H1 (cell line): ENCODE results near the gene CTNNA3. TPM values are rescaled to one million over a fixed set of nuclear protein-coding genes. Genes with fewer than 3 reads are reported as not detected.

Experiments used
- CTCF ChIA-PET: fragments of 300-600 bp; sonication (Branson Sonifier 250); formaldehyde crosslinking; loops from one replicate; lab custom pipeline; 2021; ENCODE audit not compliant: partially characterized antibody; lab: Charles Lee
- POLR2A ChIA-PET: fragments of 300-600 bp; sonication (Branson Sonifier 250); formaldehyde crosslinking; loops from one replicate; lab custom pipeline; 2021; ENCODE audit warnings: inconsistent platforms; ENCODE audit not compliant: partially characterized antibody; lab: Charles Lee
- DNase-seq, 2 experiments: peaks; one replicate each; pipeline versions ENCODE4 v3.0.0 to v3.0.0-alpha.2; 2010 to 2022; ENCODE audit warnings: low spot score in 2 of 2, low read depth in 1 of 2, mixed read lengths in 1 of 2
- FAIRE-seq: peaks from 2 replicates; lab custom pipeline; 2011; peaks lifted over from hg19 to GRCh38; lab: Jason Lieb, UNC
- H2AFZ ChIP-seq: 2 replicates; pipeline ENCODE4 v1.8.1; 2012; ENCODE audit warnings: low read length, inconsistent platforms
- H2AK5ac ChIP-seq: 2 replicates; pipeline ENCODE4 v1.6.1; 2013; ENCODE audit warnings: low read depth, low read length
- H2BK120ac ChIP-seq: replicated peaks from 2 replicates; pipeline ENCODE3; 2013; ENCODE audit warnings: low read depth, low read length, inconsistent platforms
- H2BK12ac ChIP-seq: 2 replicates; pipeline ENCODE4 v1.6.1; 2013; ENCODE audit warnings: low read depth, low read length
- H2BK15ac ChIP-seq: 2 replicates; pipeline ENCODE4 v1.6.1; 2013; ENCODE audit warnings: low read length
- H2BK20ac ChIP-seq: 2 replicates; pipeline ENCODE4 v1.6.1; 2013; ENCODE audit warnings: low read length
- H2BK5ac ChIP-seq: 2 replicates; pipeline ENCODE4 v1.6.1; 2013; ENCODE audit warnings: low read depth, low read length
- H3K14ac ChIP-seq: 2 replicates; pipeline ENCODE4 v1.6.1; 2013; ENCODE audit warnings: inconsistent platforms; ENCODE audit not compliant: insufficient read length
- H3K18ac ChIP-seq: 2 replicates; pipeline ENCODE4 v1.6.1; 2013; ENCODE audit warnings: low read length; ENCODE audit errors: extremely low read depth
- H3K23ac ChIP-seq: 2 replicates; pipeline ENCODE4 v1.6.1; 2013; ENCODE audit warnings: inconsistent platforms; ENCODE audit not compliant: insufficient read length
- H3K23me2 ChIP-seq: 2 replicates; pipeline ENCODE4 v1.6.1; 2013; ENCODE audit warnings: low read depth, low read length
- H3K27ac ChIP-seq: 2 replicates; pipeline ENCODE4 v1.6.1; 2011; ENCODE audit warnings: low read depth, low read length, inconsistent platforms
- H3K27me3 ChIP-seq, 4 experiments: replicated peaks in 1 of 4; 1 replicate in 1 of 4; 2 replicates in 3 of 4; pipeline versions ENCODE4 v1.6.1 to v1.8.1; 2011 to 2013; ENCODE audit warnings: low read length in 3 of 4, mild to moderate bottlenecking in 3 of 4, inconsistent platforms in 2 of 4, mixed read lengths in 2 of 4, moderate library complexity in 1 of 4; ENCODE audit not compliant: control insufficient read depth in 3 of 4, insufficient read depth in 3 of 4; ENCODE audit errors: extremely low read depth in 1 of 4
- H3K36me3 ChIP-seq, 4 experiments: 2 replicates each; pipeline versions ENCODE4 v1.6.1 to v1.8.1; 2011 to 2013; ENCODE audit warnings: mild to moderate bottlenecking in 4 of 4, low read length in 3 of 4, moderate library complexity in 2 of 4, control low read depth in 1 of 4, inconsistent platforms in 1 of 4; ENCODE audit not compliant: insufficient read depth in 4 of 4, control insufficient read depth in 2 of 4
- H3K4ac ChIP-seq: replicated peaks from 2 replicates; pipeline ENCODE3; 2013; ENCODE audit warnings: low read length, low read depth, mixed read lengths, inconsistent platforms; ENCODE audit not compliant: insufficient read length
- H3K4me1 ChIP-seq, 4 experiments: replicated peaks in 1 of 4; 1 replicate in 1 of 4; 2 replicates in 3 of 4; pipeline versions ENCODE4 v1.6.1 to v1.8.1; 2011 to 2013; ENCODE audit warnings: low read length in 3 of 4, inconsistent platforms in 2 of 4, mixed read lengths in 1 of 4; ENCODE audit not compliant: insufficient read depth in 4 of 4, control insufficient read depth in 3 of 4
- H3K4me2 ChIP-seq, 2 experiments: 2 replicates each; pipeline versions ENCODE4 v1.6.1 to v1.8.1; 2011 to 2013; ENCODE audit warnings: low read depth in 2 of 2, low read length in 2 of 2, control low read depth in 1 of 2, inconsistent platforms in 1 of 2, mild to moderate bottlenecking in 1 of 2; ENCODE audit not compliant: insufficient read depth in 1 of 2
- H3K4me3 ChIP-seq, 4 experiments: fragments of 200-600, 300-600 bp in 1 of 4; sonication (generic), shearing (Covaris generic), sonication (Bioruptor Twin) in 1 of 4; 2 replicates each; pipeline versions ENCODE4 v1.5.1 to v1.8.1; 2011 to 2016; ENCODE audit warnings: low read length in 4 of 4, low read depth in 3 of 4, control low read depth in 2 of 4, inconsistent platforms in 2 of 4, mild to moderate bottlenecking in 2 of 4, mixed read lengths in 1 of 4, moderate library complexity in 1 of 4; ENCODE audit not compliant: insufficient read depth in 2 of 4; ENCODE audit errors: extremely low read depth in 1 of 4
- H3K56ac ChIP-seq: replicated peaks from 2 replicates; pipeline ENCODE3; 2013; ENCODE audit warnings: low read depth, mild to moderate bottlenecking, mixed read lengths, low read length, inconsistent platforms; ENCODE audit not compliant: insufficient read length
- H3K79me1 ChIP-seq: 2 replicates; pipeline ENCODE4 v1.6.1; 2013; ENCODE audit warnings: low read depth, low read length, control low read depth
- H3K79me2 ChIP-seq, 2 experiments: 2 replicates each; pipeline versions ENCODE4 v1.6.1 to v1.8.1; 2012 to 2013; ENCODE audit warnings: low read length in 2 of 2, mild to moderate bottlenecking in 2 of 2, inconsistent platforms in 1 of 2; ENCODE audit not compliant: insufficient read depth in 2 of 2, control insufficient read depth in 1 of 2
- H3K9ac ChIP-seq, 4 experiments: replicated peaks in 1 of 4; 1 replicate in 1 of 4; 2 replicates in 3 of 4; pipeline versions ENCODE4 v1.6.1 to v1.8.1; 2011 to 2013; ENCODE audit warnings: low read depth in 3 of 4, low read length in 3 of 4, control low read depth in 2 of 4, mild to moderate bottlenecking in 2 of 4, moderate library complexity in 2 of 4, inconsistent platforms in 1 of 4; ENCODE audit errors: extremely low read depth in 1 of 4
- H3K9me3 ChIP-seq, 2 experiments: 2 replicates each; pipeline versions ENCODE4 v1.6.1 to v1.8.1; 2012 to 2013; ENCODE audit warnings: mild to moderate bottlenecking in 2 of 2, moderate library complexity in 2 of 2, control low read depth in 1 of 2, inconsistent platforms in 1 of 2, low read depth in 1 of 2, low read length in 1 of 2, mixed read lengths in 1 of 2; ENCODE audit not compliant: insufficient read depth in 2 of 2
- H4K20me1 ChIP-seq, 2 experiments: replicated peaks in 1 of 2; 2 replicates each; pipeline versions ENCODE3 to v1.8.1; 2011 to 2013; ENCODE audit warnings: inconsistent platforms in 2 of 2, low read length in 2 of 2, mild to moderate bottlenecking in 1 of 2; ENCODE audit not compliant: insufficient read depth in 2 of 2, control insufficient read depth in 1 of 2
- H4K5ac ChIP-seq: 2 replicates; pipeline ENCODE4 v1.6.1; 2013; ENCODE audit warnings: low read length, low read depth, mixed read lengths, inconsistent platforms; ENCODE audit not compliant: insufficient read length
- H4K8ac ChIP-seq: 2 replicates; pipeline ENCODE4 v1.8.0; 2013; ENCODE audit warnings: mild to moderate bottlenecking, moderate library complexity, low read length, inconsistent platforms; ENCODE audit not compliant: insufficient read depth; ENCODE audit errors: extremely low read depth
- H4K91ac ChIP-seq: replicated peaks from 2 replicates; pipeline ENCODE3; 2013; ENCODE audit warnings: low read length, mixed read lengths, inconsistent platforms; ENCODE audit not compliant: insufficient read length
- CEBPB ChIP-seq: IDR thresholded peaks from 2 replicates; pipeline ENCODE4 v1.6.1; 2012; ENCODE audit warnings: low read depth, low read length
- KDM4A ChIP-seq: IDR thresholded peaks from one replicate; pipeline ENCODE4 v1.7.1; 2012; ENCODE audit warnings: low read depth, mild to moderate bottlenecking, moderate library complexity, low read length, inconsistent platforms; ENCODE audit not compliant: severe bottlenecking
- RXRA ChIP-seq: IDR thresholded peaks from 2 replicates; pipeline ENCODE4 v1.6.1; 2011; ENCODE audit warnings: low read depth, mild to moderate bottlenecking, low read length, moderate library complexity; ENCODE audit not compliant: insufficient read depth
- SIN3A ChIP-seq, 2 experiments: IDR thresholded peaks in 1 of 2; conservative IDR thresholded peaks in 1 of 2; 2 replicates each; pipeline ENCODE4 v1.6.1; 2011 to 2012; ENCODE audit warnings: low read length in 2 of 2, improper control_type of control experiment in 1 of 2, low read depth in 1 of 2, mild to moderate bottlenecking in 1 of 2
- TAF1 ChIP-seq: IDR thresholded peaks from 2 replicates; pipeline ENCODE4 v1.6.1; 2011; ENCODE audit warnings: mild to moderate bottlenecking, low read depth, low read length
- WGBS, 2 experiments: shearing (Covaris generic) in 1 of 2; methylation state at CpG; one replicate each; pipeline versions ENCODE4 v1.1.6 to v1.1.7; 2013 to 2015; ENCODE audit warnings: low lambda C conversion rate in 2 of 2, mixed read lengths in 2 of 2, inconsistent platforms in 1 of 2, low coverage in 1 of 2, missing lambda C conversion rate in 1 of 2; ENCODE audit not compliant: insufficient replicate concordance in 2 of 2, insufficient coverage in 1 of 2, insufficient read length in 1 of 2; ENCODE audit errors: extremely low coverage in 1 of 2, missing lambda C conversion rate in 1 of 2; 5-methylcytosine and 5-hydroxymethylcytosine counted together
- polyA plus RNA-seq, 7 experiments: library from polyadenylated mRNA; depleted of rRNA in 3 of 7; stranded (reverse) in 5 of 7; unstranded in 2 of 7; fragments of >200 nt in 5 of 7; fragments of 200-250 nt in 2 of 7; gene quantifications; 1 replicate in 5 of 7; 2 replicates in 1 of 7; 4 replicates in 1 of 7; pipeline versions ENCODE4 v1.2.1 to v1.2.3, GENCODE V29; 2011 to 2013; ENCODE audit warnings: missing spikeins in 2 of 7, mixed read lengths in 2 of 7
- total RNA-seq: library from RNA; stranded (reverse); fragmentation: NEBNext Ultra II Directional; extraction: Animal tissue kit (Norgen Biotek cat#: 25700); gene quantifications from 2 replicates; pipeline ENCODE4 v1.2.1, GENCODE V29; 2021

The CTNNA3 gene
- total and polyA plus RNA-seq, 2 of the 8 experiments (the other 6 are each of a cell fraction or from before 2014, with no cell fraction given) = 1.3 to 1.5 TPM

DNA sequence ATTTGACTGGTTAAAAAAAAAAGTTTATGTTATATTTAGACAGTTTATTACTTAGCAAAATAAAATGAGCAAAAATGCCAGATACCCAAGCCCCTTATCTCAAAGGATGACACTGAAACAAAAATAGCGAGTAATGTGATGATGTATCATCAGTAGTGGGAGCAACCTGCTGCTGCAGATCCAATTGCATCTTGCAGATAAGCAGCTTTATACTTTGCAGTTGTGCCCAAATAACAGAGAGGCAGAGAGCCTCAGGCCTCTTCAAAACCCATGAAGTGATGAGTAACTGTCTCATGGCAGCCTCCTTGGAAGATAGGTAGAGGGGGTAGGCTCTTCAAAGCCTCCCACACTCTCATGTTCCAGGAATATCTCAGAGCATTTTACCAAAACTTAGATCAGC is 1238.4 kb downstream of the CTNNA3 start:
- Histone ChIP-seq H3K14ac (no peak overlapping the region), H3K18ac (no peak overlapping the region), H3K4ac (no peak overlapping the region), H2BK20ac (no peak overlapping the region), H4K8ac (no peak overlapping the region), H3K4me3 (no peak overlapping the region), H3K36me3 (no peaks in the 10 kb centered on the region), H2BK12ac (no peak overlapping the region), H3K27me3 (no peaks in the 10 kb centered on the region), H3K23me2 (no peaks in the 10 kb centered on the region), H2BK120ac (no peak overlapping the region), H3K9ac (no peak overlapping the region), H3K4me1 (no peaks in the 10 kb centered on the region), H2AFZ (no peak overlapping the region), H2BK15ac (no peak overlapping the region), H2BK5ac (no peak overlapping the region), H3K56ac (no peak overlapping the region), H2AK5ac (no peak overlapping the region), H3K9me3 (peaks cover 0 to 8% of the 10 kb centered on the region in 2 experiments; a peak in 1 of 4 replicates), H4K20me1 (no peaks in the 10 kb centered on the region), H3K79me2 (no peaks in the 10 kb centered on the region), H3K79me1 (no peaks in the 10 kb centered on the region), H3K23ac (no peak overlapping the region), H3K27ac (no peak overlapping the region), H4K91ac (no peak overlapping the region), H4K5ac (no peak overlapping the region), H3K4me2 (no peak overlapping the region)
- FAIRE-seq (no peak), DNase-seq (no peak)
- TF ChIP-seq RXRA (no peak), KDM4A (no peak), SIN3A (conservative IDR thresholded peaks at IDR 0.05 in 1 of 2, IDR thresholded peaks at IDR 0.05 in 1 of 2; ENCODE audit: low read depth in 1 of 2, low read length in 2 of 2) (no peak), TAF1 (no peak), CEBPB (no peak)
- ChIA-PET POLR2A (no interaction called here), CTCF (no interaction called here)
- 100% methylated on average over 1 of the region's 1 CpG; no CpG with 5 or more reads in 1 of the 2 experiments for WGBS, 2 experiments
